ENCODE data around the gene SP3. TPM values are rescaled to one million over a fixed set of nuclear protein-coding genes. Genes with fewer than 3 reads are reported as not detected.

Gene SP3
- total RNA-seq, 1 donor from 2014 or later: 119 TPM

DNA sequence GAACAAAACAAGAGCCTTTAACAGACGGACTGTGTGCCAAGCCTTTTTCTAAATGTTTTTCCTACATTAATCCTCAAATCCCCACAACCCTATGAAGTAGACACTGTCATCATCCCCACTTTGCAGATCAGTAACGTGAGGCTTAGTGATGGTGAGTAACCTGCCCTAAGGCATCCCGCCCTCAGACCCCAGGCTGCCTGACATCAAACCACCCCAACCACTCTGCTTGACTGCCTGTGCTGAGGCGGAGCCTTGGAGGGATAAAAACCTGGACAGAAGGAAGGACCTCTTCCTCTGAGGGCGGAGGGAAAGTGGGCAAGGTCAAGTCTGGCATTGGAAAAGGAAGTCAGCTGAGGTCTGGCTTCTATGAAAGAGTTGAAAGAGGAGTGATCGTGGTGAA, 104.6 kb downstream of the SP3 start:
- H3K4me3 ChIP-seq: no peak overlapping the region
- TF ChIP-seq, protein P1, sequence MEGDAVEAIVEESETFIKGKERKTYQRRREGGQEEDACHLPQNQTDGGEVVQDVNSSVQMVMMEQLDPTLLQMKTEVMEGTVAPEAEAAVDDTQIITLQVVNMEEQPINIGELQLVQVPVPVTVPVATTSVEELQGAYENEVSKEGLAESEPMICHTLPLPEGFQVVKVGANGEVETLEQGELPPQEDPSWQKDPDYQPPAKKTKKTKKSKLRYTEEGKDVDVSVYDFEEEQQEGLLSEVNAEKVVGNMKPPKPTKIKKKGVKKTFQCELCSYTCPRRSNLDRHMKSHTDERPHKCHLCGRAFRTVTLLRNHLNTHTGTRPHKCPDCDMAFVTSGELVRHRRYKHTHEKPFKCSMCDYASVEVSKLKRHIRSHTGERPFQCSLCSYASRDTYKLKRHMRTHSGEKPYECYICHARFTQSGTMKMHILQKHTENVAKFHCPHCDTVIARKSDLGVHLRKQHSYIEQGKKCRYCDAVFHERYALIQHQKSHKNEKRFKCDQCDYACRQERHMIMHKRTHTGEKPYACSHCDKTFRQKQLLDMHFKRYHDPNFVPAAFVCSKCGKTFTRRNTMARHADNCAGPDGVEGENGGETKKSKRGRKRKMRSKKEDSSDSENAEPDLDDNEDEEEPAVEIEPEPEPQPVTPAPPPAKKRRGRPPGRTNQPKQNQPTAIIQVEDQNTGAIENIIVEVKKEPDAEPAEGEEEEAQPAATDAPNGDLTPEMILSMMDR (IDR thresholded peaks at IDR 0.05): no peak
- TF ChIP-seq POLR2A (IDR thresholded peaks at IDR 0.05) (no peak), POLR2AphosphoS5 (IDR thresholded peaks at IDR 0.05; ENCODE audit: insufficient read depth in 1 of 2, low read depth in 1 of 2) (no peak)
- H3K27me3 ChIP-seq: no peaks in the 10 kb centered on the region
- no peak for DNase-seq (ENCODE audit: extremely low spot score in 2 of 2)
- H3K9me3 ChIP-seq: no peaks in the 10 kb centered on the region
- peaks cover 13% of the 10 kb centered on the region for H3K4me1 ChIP-seq
- intact Hi-C loops (cut with DNase I): no loop called here
- H3K36me3 ChIP-seq: no peaks in the 10 kb centered on the region
- no peak overlapping the region for H3K27ac ChIP-seq

DNA sequence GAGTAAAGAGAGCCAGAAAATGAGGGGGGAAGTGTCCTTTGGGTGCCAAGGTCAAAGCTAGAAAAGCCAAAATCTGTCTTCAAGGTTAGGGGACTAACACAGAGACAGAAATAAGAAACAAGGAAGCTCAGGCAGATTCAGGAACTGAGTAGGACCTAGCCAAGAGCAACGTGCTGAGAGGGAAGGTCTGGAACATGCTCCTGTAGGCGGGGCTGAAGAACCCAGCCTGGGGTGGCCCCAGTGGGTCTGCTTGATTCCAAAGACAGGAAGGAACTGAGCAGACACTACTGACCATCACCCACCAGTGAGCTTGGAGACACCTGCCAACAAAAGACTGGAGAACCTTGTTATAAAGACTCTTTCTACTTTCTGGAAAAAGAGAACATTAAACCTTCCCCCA, 105.1 kb downstream of the SP3 start:
- Histone ChIP-seq H3K36me3 (no peaks in the 10 kb centered on the region), H3K4me1 (peaks cover 18% of the 10 kb centered on the region), H3K27ac (no peak overlapping the region), H3K4me3 (no peak overlapping the region), H3K27me3 (no peaks in the 10 kb centered on the region), H3K9me3 (no peaks in the 10 kb centered on the region)
- DNase-seq (ENCODE audit: extremely low spot score in 2 of 2): no peak
- no peak for TF ChIP-seq POLR2AphosphoS5 (IDR thresholded peaks at IDR 0.05; ENCODE audit: insufficient read depth in 1 of 2, low read depth in 1 of 2)
- TF ChIP-seq, protein P1 (IDR thresholded peaks at IDR 0.05): no peak
- no peak for TF ChIP-seq POLR2A (IDR thresholded peaks at IDR 0.05)
- intact Hi-C loops (cut with DNase I): no loop called here

DNA sequence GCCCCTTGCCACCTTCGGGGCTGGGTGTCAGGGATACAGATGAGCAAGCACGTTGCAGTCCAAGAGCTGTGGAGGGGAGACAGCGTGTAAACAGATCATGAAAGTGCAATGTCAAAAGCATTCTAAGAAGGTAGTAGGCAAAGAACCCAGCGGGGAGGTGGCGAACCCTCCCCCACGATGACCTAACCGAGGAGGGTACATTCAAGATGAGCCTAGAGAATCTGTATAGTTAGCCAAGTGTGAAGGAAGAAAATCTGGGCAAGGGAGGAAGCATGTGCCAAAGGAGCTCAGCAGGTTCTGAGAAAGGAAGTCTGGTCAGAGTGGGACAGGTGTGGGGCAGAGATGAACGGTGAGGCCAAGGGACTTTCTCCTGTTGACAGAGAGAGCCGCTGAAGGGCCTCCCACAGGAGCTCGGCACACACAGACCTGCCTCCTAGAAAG, 106.9 kb downstream of the SP3 start:
- intact Hi-C loops (cut with DNase I): no loop called here
- no peaks in the 10 kb centered on the region for H3K27me3 ChIP-seq
- H3K4me1 ChIP-seq: peaks cover 23% of the 10 kb centered on the region
- no peak overlapping the region for H3K4me3 ChIP-seq
- no peak overlapping the region for H3K27ac ChIP-seq
- TF ChIP-seq POLR2A (IDR thresholded peaks at IDR 0.05) (no peak), POLR2AphosphoS5 (IDR thresholded peaks at IDR 0.05; ENCODE audit: insufficient read depth in 1 of 2, low read depth in 1 of 2) (no peak)
- TF ChIP-seq, protein P1 (IDR thresholded peaks at IDR 0.05): no peak
- H3K36me3 ChIP-seq: no peaks in the 10 kb centered on the region
- no peaks in the 10 kb centered on the region for H3K9me3 ChIP-seq
- DNase-seq (ENCODE audit: extremely low spot score in 2 of 2): no peak
